H9 (cell line): ENCODE measurements around the gene SFRP2. TPM values are rescaled to one million over a fixed set of nuclear protein-coding genes. Genes with fewer than 3 reads are reported as not detected.

Experiments
- DNase-seq: peaks from one replicate; pipeline ENCODE4 v3.0.0-alpha.2; 2017
- H2AFZ ChIP-seq: one replicate; pipeline ENCODE4 v1.6.1; 2013; ENCODE audit warnings: mild to moderate bottlenecking, low read length, control low read depth, moderate library complexity
- H2AK5ac ChIP-seq: 2 replicates; pipeline ENCODE4 v1.6.1; 2013; ENCODE audit warnings: low read length, control low read depth, mixed read lengths; ENCODE audit not compliant: insufficient read length
- H2BK120ac ChIP-seq: one replicate; pipeline ENCODE4 v1.6.1; 2013; ENCODE audit warnings: low read depth, mild to moderate bottlenecking, low read length, control low read depth, inconsistent platforms; ENCODE audit not compliant: poor library complexity, severe bottlenecking
- H2BK12ac ChIP-seq: 2 replicates; pipeline ENCODE4 v1.6.1; 2013; ENCODE audit warnings: low read length, control low read depth, mixed read lengths, low read depth; ENCODE audit not compliant: insufficient read length
- H2BK15ac ChIP-seq: 2 replicates; pipeline ENCODE4 v1.6.1; 2013; ENCODE audit warnings: low read depth, low read length, control low read depth
- H2BK20ac ChIP-seq: one replicate; pipeline ENCODE4 v1.6.1; 2013; ENCODE audit warnings: low read depth, mild to moderate bottlenecking, low read length, control low read depth, inconsistent platforms; ENCODE audit not compliant: poor library complexity, severe bottlenecking
- H2BK5ac ChIP-seq: 2 replicates; pipeline ENCODE4 v1.6.1; 2013; ENCODE audit warnings: low read length, control low read depth, mixed read lengths; ENCODE audit not compliant: insufficient read length
- H3K14ac ChIP-seq: 2 replicates; pipeline ENCODE4 v1.6.1; 2013; ENCODE audit warnings: low read length, control low read depth; ENCODE audit not compliant: insufficient read depth
- H3K18ac ChIP-seq: 2 replicates; pipeline ENCODE4 v1.6.1; 2013; ENCODE audit warnings: low read depth, mild to moderate bottlenecking, mixed read lengths, low read length, control low read depth; ENCODE audit not compliant: insufficient read length
- H3K23ac ChIP-seq: 2 replicates; pipeline ENCODE4 v1.6.1; 2013; ENCODE audit warnings: low read length, control low read depth, mixed read lengths, low read depth; ENCODE audit not compliant: insufficient read length
- H3K23me2 ChIP-seq: 2 replicates; pipeline ENCODE4 v1.6.1; 2013; ENCODE audit warnings: low read depth, mild to moderate bottlenecking, mixed read lengths, low read length, control low read depth; ENCODE audit not compliant: insufficient read length, poor library complexity, severe bottlenecking
- H3K27ac ChIP-seq: 2 replicates; pipeline ENCODE4 v1.5.1; 2013; ENCODE audit warnings: low read length, control low read depth, mixed read lengths, low read depth; ENCODE audit not compliant: insufficient read length
- H3K27me3 ChIP-seq: 2 replicates; pipeline ENCODE4 v1.6.1; 2013; ENCODE audit warnings: low read length, control low read depth, inconsistent platforms; ENCODE audit not compliant: insufficient read depth
- H3K4ac ChIP-seq: 2 replicates; pipeline ENCODE4 v1.6.1; 2013; ENCODE audit warnings: low read depth, mild to moderate bottlenecking, control low read depth, inconsistent platforms, low read length, moderate library complexity
- H3K4me1 ChIP-seq: 2 replicates; pipeline ENCODE4 v1.6.1; 2013; ENCODE audit warnings: low read length, control low read depth, inconsistent platforms; ENCODE audit not compliant: insufficient read depth
- H3K4me2 ChIP-seq: 2 replicates; pipeline ENCODE4 v1.6.1; 2013; ENCODE audit warnings: low read length, control low read depth, mixed read lengths; ENCODE audit not compliant: insufficient read length, insufficient read depth
- H3K56ac ChIP-seq: 2 replicates; pipeline ENCODE4 v1.6.1; 2013; ENCODE audit warnings: low read depth, mild to moderate bottlenecking, mixed read lengths, low read length, control low read depth; ENCODE audit not compliant: insufficient read length
- H3K79me1 ChIP-seq: 2 replicates; pipeline ENCODE4 v1.6.1; 2013; ENCODE audit warnings: low read depth, mild to moderate bottlenecking, moderate library complexity, low read length, control low read depth, inconsistent platforms; ENCODE audit not compliant: insufficient read depth, poor library complexity, severe bottlenecking
- H3K79me2 ChIP-seq: 2 replicates; pipeline ENCODE4 v1.6.1; 2013; ENCODE audit warnings: low read length, control low read depth, inconsistent platforms; ENCODE audit not compliant: insufficient read depth
- H3K9ac ChIP-seq: 2 replicates; pipeline ENCODE4 v1.6.1; 2013; ENCODE audit warnings: low read length, control low read depth, mixed read lengths; ENCODE audit not compliant: insufficient read length; ENCODE audit errors: extremely low read depth
- H3K9me3 ChIP-seq: one replicate; pipeline ENCODE4 v1.6.1; 2013; ENCODE audit warnings: low read depth, low read length, inconsistent platforms; ENCODE audit not compliant: control insufficient read depth
- H3T11ph ChIP-seq: one replicate; pipeline ENCODE4 v1.6.1; 2013; ENCODE audit warnings: mild to moderate bottlenecking, low read length, control low read depth, inconsistent platforms
- H4K20me1 ChIP-seq: one replicate; pipeline ENCODE4 v1.6.1; 2013; ENCODE audit not compliant: control insufficient read depth, insufficient read length, insufficient read depth
- H4K5ac ChIP-seq: 2 replicates; pipeline ENCODE4 v1.6.1; 2013; ENCODE audit warnings: low read depth, mild to moderate bottlenecking, mixed read lengths, low read length, control low read depth; ENCODE audit not compliant: insufficient read length
- H4K8ac ChIP-seq: replicated peaks from 2 replicates; pipeline ENCODE4 v1.6.1; 2013; ENCODE audit warnings: low read length, control low read depth, mixed read lengths, low read depth; ENCODE audit not compliant: insufficient read length
- H4K91ac ChIP-seq: 2 replicates; pipeline ENCODE4 v1.6.1; 2013; ENCODE audit warnings: low read depth, mild to moderate bottlenecking, moderate library complexity, mixed read lengths, low read length, control low read depth; ENCODE audit not compliant: insufficient read length
- H3K27ac Mint-ChIP-seq, 3 experiments: 2 replicates in 2 of 3; 3 replicates in 1 of 3; pipeline ENCODE4 v1.8.0; 2020 to 2021; ENCODE audit warnings: mixed read lengths in 3 of 3, mild to moderate bottlenecking in 1 of 3, moderate library complexity in 1 of 3
- H3K27me3 Mint-ChIP-seq: 2 replicates; pipeline ENCODE4 v1.8.0; 2021; ENCODE audit warnings: low read depth, mild to moderate bottlenecking, moderate library complexity, mixed read lengths
- H3K36me3 Mint-ChIP-seq, 3 experiments: 2 replicates in 2 of 3; 3 replicates in 1 of 3; pipeline ENCODE4 v1.8.0; 2020 to 2021; ENCODE audit warnings: low read depth in 3 of 3, mixed read lengths in 3 of 3; ENCODE audit not compliant: insufficient read depth in 1 of 3
- H3K4me1 Mint-ChIP-seq, 2 experiments: 2 replicates each; pipeline ENCODE4 v1.8.0; 2020; ENCODE audit warnings: mixed read lengths in 2 of 2
- H3K4me3 Mint-ChIP-seq, 2 experiments: 2 replicates in 1 of 2; 3 replicates in 1 of 2; pipeline ENCODE4 v1.8.0; 2020 to 2021; ENCODE audit warnings: mild to moderate bottlenecking in 2 of 2, mixed read lengths in 2 of 2, moderate library complexity in 1 of 2
- H3K9me3 Mint-ChIP-seq, 2 experiments: 2 replicates in 1 of 2; 3 replicates in 1 of 2; pipeline ENCODE4 v1.8.0; 2020; ENCODE audit warnings: mild to moderate bottlenecking in 2 of 2, mixed read lengths in 2 of 2, moderate library complexity in 1 of 2
- WGBS: extraction: QIAGEN DNeasy Blood & Tissue Kit; methylation state at CpG from one replicate; pipeline ENCODE4 v1.1.7; 2013; ENCODE audit warnings: missing lambda C conversion rate, low lambda C conversion rate, mixed read lengths; ENCODE audit not compliant: insufficient read length; ENCODE audit errors: extremely low coverage; 5-methylcytosine and 5-hydroxymethylcytosine counted together
- total RNA-seq: library from RNA; stranded (reverse); gene quantifications from 2 replicates; pipeline ENCODE4 v1.2.1, GENCODE V29; 2021
- TF ChIP-seq, protein P1 (sequence below): fragments of 200-600 bp; sonication (generic); conservative IDR thresholded peaks from 3 replicates; pipeline ENCODE4 v1.8.0; 2021; ENCODE audit warnings: antibody characterized with exemption, mild to moderate bottlenecking

Gene SFRP2
- total RNA-seq, 1 experiment from 2014 or later = 156 TPM

DNA sequence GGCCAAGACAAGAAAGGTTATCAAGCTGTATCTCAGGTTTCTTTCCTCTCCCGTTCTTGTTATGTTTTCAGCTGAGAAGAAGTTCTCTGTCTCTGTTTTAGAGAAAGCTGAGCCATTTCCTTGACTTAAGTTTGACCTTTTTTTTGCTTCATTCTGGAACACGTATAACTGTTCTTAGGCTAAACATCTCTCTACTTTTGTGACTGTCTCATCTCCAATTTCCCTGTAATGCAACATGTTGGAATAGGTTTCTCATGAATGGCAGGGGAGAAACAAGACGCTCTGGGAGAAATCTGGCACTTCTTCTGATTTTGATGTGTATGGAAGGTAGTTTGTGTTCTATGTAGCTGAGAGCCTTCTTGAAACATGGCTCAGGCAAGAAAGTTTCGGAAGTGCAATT is 36.2 kb upstream of the SFRP2 start:
- H3K9me3 ChIP-seq = no peaks in the 10 kb centered on the region
- no peaks in the 10 kb centered on the region for H3K27me3 ChIP-seq
- no peak overlapping the region for H3K4ac ChIP-seq
- peaks cover under 1 to 13% of the 10 kb centered on the region in 2 experiments; a peak in 4 of 5 replicates for H3K9me3 Mint-ChIP-seq
- H2AK5ac ChIP-seq = no peak overlapping the region
- H3K4me3 Mint-ChIP-seq = no peak overlapping the region
- H2AFZ ChIP-seq = no peak overlapping the region
- H3K36me3 Mint-ChIP-seq = peaks cover 0 to 6% (median 5%) of the 10 kb centered on the region in 3 experiments; a peak in 3 of 7 replicates
- H3K23ac ChIP-seq = no peak overlapping the region
- no peaks in the 10 kb centered on the region for H3K27me3 Mint-ChIP-seq
- no peak overlapping the region for H3K27ac Mint-ChIP-seq
- H4K8ac ChIP-seq = no peak overlapping the region
- no peak overlapping the region for H3K9ac ChIP-seq
- no peak overlapping the region for H3K4me2 ChIP-seq
- no peak overlapping the region for H4K5ac ChIP-seq
- no peaks in the 10 kb centered on the region for H3K79me1 ChIP-seq
- no peak overlapping the region for H2BK120ac ChIP-seq
- peaks cover 10 to 12% of the 10 kb centered on the region in 2 experiments for H3K4me1 Mint-ChIP-seq
- H2BK12ac ChIP-seq = no peak overlapping the region
- no peaks in the 10 kb centered on the region for H3K23me2 ChIP-seq
- no peak overlapping the region for H3K18ac ChIP-seq
- TF ChIP-seq, protein P1, sequence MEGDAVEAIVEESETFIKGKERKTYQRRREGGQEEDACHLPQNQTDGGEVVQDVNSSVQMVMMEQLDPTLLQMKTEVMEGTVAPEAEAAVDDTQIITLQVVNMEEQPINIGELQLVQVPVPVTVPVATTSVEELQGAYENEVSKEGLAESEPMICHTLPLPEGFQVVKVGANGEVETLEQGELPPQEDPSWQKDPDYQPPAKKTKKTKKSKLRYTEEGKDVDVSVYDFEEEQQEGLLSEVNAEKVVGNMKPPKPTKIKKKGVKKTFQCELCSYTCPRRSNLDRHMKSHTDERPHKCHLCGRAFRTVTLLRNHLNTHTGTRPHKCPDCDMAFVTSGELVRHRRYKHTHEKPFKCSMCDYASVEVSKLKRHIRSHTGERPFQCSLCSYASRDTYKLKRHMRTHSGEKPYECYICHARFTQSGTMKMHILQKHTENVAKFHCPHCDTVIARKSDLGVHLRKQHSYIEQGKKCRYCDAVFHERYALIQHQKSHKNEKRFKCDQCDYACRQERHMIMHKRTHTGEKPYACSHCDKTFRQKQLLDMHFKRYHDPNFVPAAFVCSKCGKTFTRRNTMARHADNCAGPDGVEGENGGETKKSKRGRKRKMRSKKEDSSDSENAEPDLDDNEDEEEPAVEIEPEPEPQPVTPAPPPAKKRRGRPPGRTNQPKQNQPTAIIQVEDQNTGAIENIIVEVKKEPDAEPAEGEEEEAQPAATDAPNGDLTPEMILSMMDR = no peak
- H3K56ac ChIP-seq = no peak overlapping the region
- H3K14ac ChIP-seq = no peak overlapping the region
- H2BK15ac ChIP-seq = no peak overlapping the region
- H3K4me1 ChIP-seq = no peaks in the 10 kb centered on the region; the same call in 1 of the 2 replicates
- DNase-seq = no peak
- no peak overlapping the region for H2BK5ac ChIP-seq
- no peak overlapping the region for H4K91ac ChIP-seq
- no peaks in the 10 kb centered on the region for H4K20me1 ChIP-seq
- no peak overlapping the region for H3T11ph ChIP-seq
- H3K79me2 ChIP-seq = no peaks in the 10 kb centered on the region
- H2BK20ac ChIP-seq = no peak overlapping the region
- H3K27ac ChIP-seq = no peak overlapping the region
- no CpG with 5 or more reads among the region's 4 CpGs for WGBS
